HG03196 (cell line): ENCODE results near the gene SPRR5.

Source experiments
- ATAC-seq: cut with Tn5 transposase; IDR thresholded peaks from one replicate; pipeline ENCODE4 v1.9.1; 2021; ENCODE audit not compliant: unreplicated experiment

Gene SPRR5

GRCh38 chr1:152981146-152981871, 34.3 kb downstream of the SPRR5 start:
- ATAC-seq = no peak

GRCh38 chr1:152982076-152982475, 35.1 kb downstream of the SPRR5 start:
- no peak for ATAC-seq

GRCh38 chr1:152983234-152983633, 36.2 kb downstream of the SPRR5 start:
- ATAC-seq = no peak

- ATAC-seq = no peak
Measured at GRCh38 chr1:152983743-152984142, 36.7 kb downstream of the SPRR5 start, which contains the start of gene SPRR1A. Gene SPRR1A, plus strand, starts transcription at chr1:152984081. Its CDS starts 1,150 bp downstream, at chr1:152985231.

GRCh38 chr1:152986578-152986977, 39.6 kb downstream of the SPRR5 start:
- ATAC-seq = no peak

GRCh38 chr1:152993186-152993585, 46.2 kb downstream of the SPRR5 start:
- ATAC-seq = no peak

- ATAC-seq = no peak
Measured at GRCh38 chr1:152995842-152996241, 48.8 kb downstream of the SPRR5 start.

- no peak for ATAC-seq
Measured at GRCh38 chr1:152996633-152997400, 49.8 kb downstream of the SPRR5 start.

GRCh38 chr1:152997901-152998300, 50.9 kb downstream of the SPRR5 start:
- ATAC-seq = no peak

- ATAC-seq = no peak
Measured at GRCh38 chr1:152998476-152998875, 51.5 kb downstream of the SPRR5 start.
